Measurements from ENCODE around the gene LARGE2. TPM values are rescaled to one million over a fixed set of nuclear protein-coding genes. Genes with fewer than 3 reads are reported as not detected.

The LARGE2 gene
- total and polyA plus RNA-seq, 2 donors (not counting 3 experiments of a cell fraction or from before 2014, with no cell fraction given): 0.06 TPM; not detected in 1

DNA sequence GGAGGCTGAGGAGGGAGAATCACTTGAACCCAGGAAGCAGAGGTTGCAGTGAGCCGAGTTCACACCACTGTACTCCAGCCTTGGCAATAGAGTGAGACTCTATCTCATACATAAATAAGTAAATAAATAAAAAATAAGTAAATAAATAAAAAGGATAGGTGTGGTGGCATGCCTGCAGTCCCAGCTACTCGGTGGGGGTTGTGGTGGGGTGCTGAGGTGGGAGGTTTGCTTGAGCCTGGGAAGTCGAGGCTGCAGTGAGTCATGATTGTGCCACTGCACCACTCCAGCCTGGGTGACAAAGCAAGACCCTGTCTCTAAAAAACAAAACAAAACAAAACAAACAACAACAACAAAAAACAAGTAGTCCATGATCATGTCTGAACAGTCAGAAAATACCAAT, 3.1 kb downstream of the LARGE2 start:
- Histone ChIP-seq H3K36me3 (ENCODE audit: control insufficient read depth in 2 of 2, extremely low read depth in 1 of 2, insufficient read depth in 2 of 2, low read length in 2 of 2) (no peaks in the 10 kb centered on the region), H3K9me3 (replicated peaks; ENCODE audit: control insufficient read depth, insufficient read depth, low read length) (no peaks in the 10 kb centered on the region), H3K4me1 (ENCODE audit: control insufficient read depth, extremely low read depth, insufficient read depth, low read length) (no peaks in the 10 kb centered on the region), H4K20me1 (replicated peaks; ENCODE audit: control insufficient read depth, extremely low read depth, insufficient read depth, low read length) (no peaks in the 10 kb centered on the region), H3K9me1 (replicated peaks; ENCODE audit: control insufficient read depth, extremely low read depth, insufficient read depth, low read length) (no peaks in the 10 kb centered on the region), H3K9ac (replicated peaks; ENCODE audit: extremely low read depth, insufficient read depth, low read length) (no peak overlapping the region), H3K27ac (ENCODE audit: insufficient read depth, low read depth, low read length) (no peak overlapping the region), H2AFZ (ENCODE audit: low read depth, low read length) (no peak overlapping the region), H3K79me2 (ENCODE audit: control insufficient read depth, insufficient read depth, low read length) (no peaks in the 10 kb centered on the region), H3K4me2 (ENCODE audit: insufficient read depth, low read length) (no peak overlapping the region), H3K4me3 (replicated peaks in 1 of 3; ENCODE audit: insufficient read depth in 1 of 3, low read depth in 1 of 3, low read length in 3 of 3) (no peak overlapping the region), H3K27me3 (ENCODE audit: control insufficient read depth in 2 of 2, insufficient read depth in 2 of 2, low read length in 2 of 2) (peaks cover 13 to 30% of the 10 kb centered on the region in 2 experiments)
- DNase-seq (ENCODE audit: low read depth, low spot score) (no peak), FAIRE-seq (no peak)
- ChIA-PET POLR2A (no interaction called here), CTCF (interaction anchor here (2.6 kb wide), 1 partner anchor 40 kb away, joined by 8 read pairs; no protein-coding TSS in a partner anchor)
- BruUV-seq (replicated peaks): no TSS peak
- dilution Hi-C loops (cut with MboI; ENCODE audit: extremely low pct_ligation_motif_present, low sequenced_read_pairs): no loop called here
- intact Hi-C loops (cut with micrococcal nuclease): no loop called here
- TF ChIP-seq EZH2 (IDR thresholded peaks at IDR 0.05; ENCODE audit: borderline replicate concordance, low read depth, low read length, severe bottlenecking) (no peak), FOS (IDR thresholded peaks at IDR 0.05; ENCODE audit: borderline replicate concordance, insufficient read depth, low read length) (no peak), JUN (IDR thresholded peaks at IDR 0.05; ENCODE audit: borderline replicate concordance, insufficient read depth, insufficient read length, low read depth) (no peak), GATA2 (IDR thresholded peaks at IDR 0.05; ENCODE audit: insufficient read depth, insufficient read length, low read depth, low read length) (no peak), POLR2A (IDR thresholded peaks at IDR 0.05; ENCODE audit: low read depth, low read length) (no peak), CTCF (IDR thresholded peaks at IDR 0.05; ENCODE audit: extremely low read depth in 1 of 2, insufficient read depth in 1 of 2, low read depth in 1 of 2, low read length in 2 of 2) (no peak), MYC (IDR thresholded peaks at IDR 0.05; ENCODE audit: low read depth, low read length) (no peak), POLR2AphosphoS5 (IDR thresholded peaks at IDR 0.05; ENCODE audit: insufficient read depth, low read depth, low read length) (no peak)
- TF ChIP-seq, protein P1, sequence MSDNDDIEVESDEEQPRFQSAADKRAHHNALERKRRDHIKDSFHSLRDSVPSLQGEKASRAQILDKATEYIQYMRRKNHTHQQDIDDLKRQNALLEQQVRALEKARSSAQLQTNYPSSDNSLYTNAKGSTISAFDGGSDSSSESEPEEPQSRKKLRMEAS (IDR thresholded peaks at IDR 0.05; ENCODE audit: insufficient read depth, insufficient read length): no peak

Data from endothelial cell of umbilical vein (primary cell).